HepG2 (cell line): ENCODE results near the gene NFS1. TPM values are rescaled to one million over a fixed set of nuclear protein-coding genes. Genes with fewer than 3 reads are reported as not detected.

ENCODE experiments used
- CENPT ChIP-seq: sonication (generic); formaldehyde crosslinking; IDR thresholded peaks from 2 replicates; pipeline ENCODE4 v1.8.0; 2022; ENCODE audit warnings: low read depth, mild to moderate bottlenecking, moderate library complexity, missing genetic modification reagents
- KLF12 ChIP-seq: sonication (generic); formaldehyde crosslinking; IDR thresholded peaks from 2 replicates; pipeline ENCODE4 v1.4.0; 2020; ENCODE audit warnings: missing genetic modification reagents, borderline replicate concordance
- MBNL3 ChIP-seq: fragments of 250-450 bp; sonication (Bioruptor Pico); conservative IDR thresholded peaks from 2 replicates; pipeline ENCODE4 v1.8.0; 2022; ENCODE audit warnings: mild to moderate bottlenecking, inconsistent platforms
- NCOR1 ChIP-seq: fragments of 200-600 bp; sonication (generic); IDR thresholded peaks from 2 replicates; pipeline ENCODE4 v1.7.0; 2017; ENCODE audit warnings: antibody characterized with exemption, low read length, borderline replicate concordance
- NR2C2 ChIP-seq: sonication (generic); formaldehyde crosslinking; IDR thresholded peaks from 2 replicates; pipeline ENCODE4 v1.4.0; 2020; ENCODE audit warnings: missing genetic modification reagents, mild to moderate bottlenecking, moderate library complexity, borderline replicate concordance
- SNAPC2 ChIP-seq: sonication (generic); formaldehyde crosslinking; IDR thresholded peaks from 2 replicates; pipeline ENCODE4 v1.8.1; 2022; ENCODE audit warnings: mild to moderate bottlenecking, missing genetic modification reagents
- SNRNP70 ChIP-seq: fragments of 200-400 bp; formaldehyde crosslinking; IDR thresholded peaks from 2 replicates; pipeline ENCODE4 v1.6.1; 2017; ENCODE audit warnings: mild to moderate bottlenecking, low read depth, low read length, moderate library complexity
- SP5 ChIP-seq: IDR thresholded peaks from 2 replicates; pipeline ENCODE4 v1.6.1; 2016; ENCODE audit warnings: low read depth, borderline replicate concordance
- TP53 ChIP-seq: sonication (generic); formaldehyde crosslinking; conservative IDR thresholded peaks from 2 replicates; pipeline ENCODE4 v1.4.0; 2020; ENCODE audit warnings: missing genetic modification reagents
- ZBTB42 ChIP-seq: sonication (generic); formaldehyde crosslinking; IDR thresholded peaks from 2 replicates; pipeline ENCODE4 v1.5.0; 2020; ENCODE audit warnings: mild to moderate bottlenecking, missing genetic modification reagents
- ZFP1 ChIP-seq: IDR thresholded peaks from 2 replicates; pipeline ENCODE4 v1.6.1; 2016
- ZMYM4 ChIP-seq: sonication (generic); formaldehyde crosslinking; IDR thresholded peaks from 2 replicates; pipeline ENCODE4 v1.8.1; 2023; ENCODE audit warnings: mild to moderate bottlenecking, missing genetic modification reagents
- ZNF24 ChIP-seq: fragments of 450-650 bp; IDR thresholded peaks from 2 replicates; pipeline ENCODE4 v1.6.1; 2017; ENCODE audit warnings: antibody characterized with exemption, mild to moderate bottlenecking
- ZNF383 ChIP-seq: sonication (generic); formaldehyde crosslinking; IDR thresholded peaks from 2 replicates; pipeline ENCODE4 v1.4.0; 2020; ENCODE audit warnings: missing genetic modification reagents, mild to moderate bottlenecking, borderline replicate concordance
- ZNF460 ChIP-seq: sonication (generic); formaldehyde crosslinking; IDR thresholded peaks from 2 replicates; pipeline ENCODE4 v1.5.1; 2020; ENCODE audit warnings: missing genetic modification reagents, mild to moderate bottlenecking, borderline replicate concordance
- ZNF496 ChIP-seq: sonication (generic); formaldehyde crosslinking; IDR thresholded peaks from 2 replicates; pipeline ENCODE4 v1.8.1; 2023; ENCODE audit warnings: mild to moderate bottlenecking, moderate library complexity, missing genetic modification reagents; ENCODE audit not compliant: insufficient replicate concordance
- ZNF558 ChIP-seq: sonication (generic); formaldehyde crosslinking; IDR thresholded peaks from 2 replicates; pipeline ENCODE4 v1.9.0; 2022; ENCODE audit warnings: mild to moderate bottlenecking, missing genetic modification reagents, borderline replicate concordance
- ZNF7 ChIP-seq: IDR thresholded peaks from 2 replicates; pipeline ENCODE4 v1.6.1; 2016; ENCODE audit warnings: missing biosample characterization, missing genetic modification reagents
- ZSCAN21 ChIP-seq: sonication (generic); formaldehyde crosslinking; IDR thresholded peaks from 2 replicates; pipeline ENCODE4 v1.8.0; 2022; ENCODE audit warnings: mild to moderate bottlenecking, missing genetic modification reagents, moderate library complexity, borderline replicate concordance
- ZSCAN22 ChIP-seq: sonication (generic); formaldehyde crosslinking; IDR thresholded peaks from 2 replicates; pipeline ENCODE4 v1.4.0; 2020; ENCODE audit warnings: mild to moderate bottlenecking, missing genetic modification reagents
- polyA plus RNA-seq, 8 experiments: library from polyadenylated mRNA; depleted of rRNA in 3 of 8; stranded (reverse) in 7 of 8; unstranded in 1 of 8; fragments of >200 nt; fragmentation: Illumina TruSeq in 4 of 8; extraction: Trizol in 4 of 8; gene quantifications; 2 replicates each; pipeline versions ENCODE4 v1.2.1 to v1.2.3, GENCODE V29; 2011 to 2016; ENCODE audit warnings: low read depth in 4 of 8, missing spikeins in 1 of 8, mixed read lengths in 1 of 8; ENCODE audit not compliant: insufficient read depth in 1 of 8
- total RNA-seq, 5 experiments: library from RNA; depleted of rRNA; stranded (reverse); fragments of >200 nt; fragmentation: Illumina TruSeq; extraction: Trizol; gene quantifications; 2 replicates each; pipeline ENCODE4 v1.2.3, GENCODE V29; 2016; ENCODE audit warnings: low read depth in 1 of 5
- TF ChIP-seq, protein P1 (sequence below): sonication (generic); formaldehyde crosslinking; IDR thresholded peaks from 2 replicates; pipeline ENCODE4 v1.5.0; 2020; ENCODE audit warnings: missing genetic modification reagents
- TF ChIP-seq, protein P2 (sequence below): sonication (generic); formaldehyde crosslinking; conservative IDR thresholded peaks from 2 replicates; pipeline ENCODE4 v1.5.0; 2020; ENCODE audit warnings: missing genetic modification reagents
- TF ChIP-seq, protein P3 (sequence below): sonication (generic); formaldehyde crosslinking; IDR thresholded peaks from 2 replicates; pipeline ENCODE4 v1.4.0; 2020; ENCODE audit warnings: missing genetic modification reagents, low read depth, mild to moderate bottlenecking, borderline replicate concordance
- TF ChIP-seq, protein P4 (sequence below): sonication (generic); formaldehyde crosslinking; IDR thresholded peaks from 2 replicates; pipeline ENCODE4 v1.4.0; 2020; ENCODE audit warnings: missing genetic modification reagents

NFS1 gene
- total and polyA plus RNA-seq, 2 of the 13 experiments (the other 11 are each of a cell fraction or from before 2014, with no cell fraction given), result 65.9 to 88.1 TPM

GRCh38 chr20:35663516-35664465, 35.4 kb downstream of the NFS1 start (continued):
- TF ChIP-seq ZNF496 (no peak), ZNF558 (CRISPR knock-in tag) (no peak), NR2C2 (no peak), SNAPC2 (0 out of 2 replicates have a peak, but pooled peaks have one; percentile 12), ZMYM4 (no peak), SNRNP70 (no peak), ZFP1 (CRISPR knock-in tag) (no peak), MBNL3 (CRISPR knock-in tag) (no peak), KLF12 (CRISPR knock-in tag) (no peak), CENPT (CRISPR knock-in tag) (no peak), ZNF7 (CRISPR knock-in tag) (no peak; the same call in 1 of the 2 replicates), NCOR1 (no peak), TP53 (CRISPR knock-in tag) (no peak), ZSCAN21 (CRISPR knock-in tag) (no peak), ZNF383 (CRISPR knock-in tag) (no peak), ZNF460 (no peak), ZSCAN22 (CRISPR knock-in tag) (no peak; the same call in 1 of the 2 replicates), ZBTB42 (CRISPR knock-in tag) (no peak), ZNF24 (no peak), SP5 (no peak)
- TF ChIP-seq, protein P1, sequence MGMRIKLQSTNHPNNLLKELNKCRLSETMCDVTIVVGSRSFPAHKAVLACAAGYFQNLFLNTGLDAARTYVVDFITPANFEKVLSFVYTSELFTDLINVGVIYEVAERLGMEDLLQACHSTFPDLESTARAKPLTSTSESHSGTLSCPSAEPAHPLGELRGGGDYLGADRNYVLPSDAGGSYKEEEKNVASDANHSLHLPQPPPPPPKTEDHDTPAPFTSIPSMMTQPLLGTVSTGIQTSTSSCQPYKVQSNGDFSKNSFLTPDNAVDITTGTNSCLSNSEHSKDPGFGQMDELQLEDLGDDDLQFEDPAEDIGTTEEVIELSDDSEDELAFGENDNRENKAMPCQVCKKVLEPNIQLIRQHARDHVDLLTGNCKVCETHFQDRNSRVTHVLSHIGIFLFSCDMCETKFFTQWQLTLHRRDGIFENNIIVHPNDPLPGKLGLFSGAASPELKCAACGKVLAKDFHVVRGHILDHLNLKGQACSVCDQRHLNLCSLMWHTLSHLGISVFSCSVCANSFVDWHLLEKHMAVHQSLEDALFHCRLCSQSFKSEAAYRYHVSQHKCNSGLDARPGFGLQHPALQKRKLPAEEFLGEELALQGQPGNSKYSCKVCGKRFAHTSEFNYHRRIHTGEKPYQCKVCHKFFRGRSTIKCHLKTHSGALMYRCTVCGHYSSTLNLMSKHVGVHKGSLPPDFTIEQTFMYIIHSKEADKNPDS (CRISPR knock-in tag), result 0 out of 2 replicates have a peak, but pooled peaks have one; percentile 50
- TF ChIP-seq, protein P2, sequence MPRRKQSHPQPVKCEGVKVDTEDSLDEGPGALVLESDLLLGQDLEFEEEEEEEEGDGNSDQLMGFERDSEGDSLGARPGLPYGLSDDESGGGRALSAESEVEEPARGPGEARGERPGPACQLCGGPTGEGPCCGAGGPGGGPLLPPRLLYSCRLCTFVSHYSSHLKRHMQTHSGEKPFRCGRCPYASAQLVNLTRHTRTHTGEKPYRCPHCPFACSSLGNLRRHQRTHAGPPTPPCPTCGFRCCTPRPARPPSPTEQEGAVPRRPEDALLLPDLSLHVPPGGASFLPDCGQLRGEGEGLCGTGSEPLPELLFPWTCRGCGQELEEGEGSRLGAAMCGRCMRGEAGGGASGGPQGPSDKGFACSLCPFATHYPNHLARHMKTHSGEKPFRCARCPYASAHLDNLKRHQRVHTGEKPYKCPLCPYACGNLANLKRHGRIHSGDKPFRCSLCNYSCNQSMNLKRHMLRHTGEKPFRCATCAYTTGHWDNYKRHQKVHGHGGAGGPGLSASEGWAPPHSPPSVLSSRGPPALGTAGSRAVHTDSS (CRISPR knock-in tag), result no peak
- TF ChIP-seq, protein P3, sequence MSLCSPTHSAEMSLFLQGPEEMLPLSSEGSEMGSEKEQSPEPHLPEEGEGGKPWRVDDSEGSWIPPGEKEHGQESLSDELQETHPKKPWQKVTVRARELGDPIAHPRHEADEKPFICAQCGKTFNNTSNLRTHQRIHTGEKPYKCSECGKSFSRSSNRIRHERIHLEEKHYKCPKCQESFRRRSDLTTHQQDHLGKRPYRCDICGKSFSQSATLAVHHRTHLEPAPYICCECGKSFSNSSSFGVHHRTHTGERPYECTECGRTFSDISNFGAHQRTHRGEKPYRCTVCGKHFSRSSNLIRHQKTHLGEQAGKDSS (CRISPR knock-in tag), result no peak
- TF ChIP-seq, protein P4, sequence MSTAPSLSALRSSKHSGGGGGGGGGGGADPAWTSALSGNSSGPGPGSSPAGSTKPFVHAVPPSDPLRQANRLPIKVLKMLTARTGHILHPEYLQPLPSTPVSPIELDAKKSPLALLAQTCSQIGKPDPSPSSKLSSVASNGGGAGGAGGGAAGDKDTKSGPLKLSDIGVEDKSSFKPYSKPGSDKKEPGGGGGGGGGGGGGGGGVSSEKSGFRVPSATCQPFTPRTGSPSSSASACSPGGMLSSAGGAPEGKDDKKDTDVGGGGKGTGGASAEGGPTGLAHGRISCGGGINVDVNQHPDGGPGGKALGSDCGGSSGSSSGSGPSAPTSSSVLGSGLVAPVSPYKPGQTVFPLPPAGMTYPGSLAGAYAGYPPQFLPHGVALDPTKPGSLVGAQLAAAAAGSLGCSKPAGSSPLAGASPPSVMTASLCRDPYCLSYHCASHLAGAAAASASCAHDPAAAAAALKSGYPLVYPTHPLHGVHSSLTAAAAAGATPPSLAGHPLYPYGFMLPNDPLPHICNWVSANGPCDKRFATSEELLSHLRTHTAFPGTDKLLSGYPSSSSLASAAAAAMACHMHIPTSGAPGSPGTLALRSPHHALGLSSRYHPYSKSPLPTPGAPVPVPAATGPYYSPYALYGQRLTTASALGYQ (CRISPR knock-in tag), result no peak
